Rectal smooth muscle tissue (tissue), 1 donor: ENCODE data around the gene AHI1.

ENCODE experiments used
- H3K27ac ChIP-seq: one replicate; pipeline ENCODE4 v1.7.0; 2013; ENCODE audit warnings: low read depth, low read length, inconsistent platforms
- H3K27me3 ChIP-seq: one replicate; pipeline ENCODE4 v1.7.0; 2013; ENCODE audit warnings: low read length; ENCODE audit not compliant: control insufficient read depth, insufficient read depth
- H3K36me3 ChIP-seq: one replicate; pipeline ENCODE4 v1.7.0; 2013; ENCODE audit warnings: low read length; ENCODE audit not compliant: control insufficient read depth, insufficient read depth
- H3K4me1 ChIP-seq: one replicate; pipeline ENCODE4 v1.7.0; 2013; ENCODE audit warnings: low read length; ENCODE audit not compliant: control insufficient read depth, insufficient read depth
- H3K4me3 ChIP-seq: one replicate; pipeline ENCODE4 v1.7.0; 2013; ENCODE audit warnings: low read length
- H3K9ac ChIP-seq: one replicate; pipeline ENCODE4 v1.7.0; 2013; ENCODE audit warnings: low read length

The AHI1 gene

GRCh38 chr6:135475292-135475886, 22.2 kb downstream of the AHI1 start:
- Histone ChIP-seq H3K4me1 (no peaks in the 10 kb centered on the region), H3K4me3 (no peak overlapping the region), H3K36me3 (peaks cover 7% of the 10 kb centered on the region), H3K9ac (no peak overlapping the region), H3K27ac (no peak overlapping the region), H3K27me3 (no peaks in the 10 kb centered on the region)

GRCh38 chr6:135474362-135474761, 23.2 kb downstream of the AHI1 start:
- Histone ChIP-seq H3K27ac (no peak overlapping the region), H3K4me3 (no peak overlapping the region), H3K36me3 (peaks cover 7% of the 10 kb centered on the region), H3K27me3 (no peaks in the 10 kb centered on the region), H3K4me1 (no peaks in the 10 kb centered on the region), H3K9ac (no peak overlapping the region)

- Histone ChIP-seq H3K27me3 (no peaks in the 10 kb centered on the region), H3K9ac (no peak overlapping the region), H3K4me3 (no peak overlapping the region), H3K27ac (no peak overlapping the region), H3K36me3 (peaks cover 14% of the 10 kb centered on the region), H3K4me1 (no peaks in the 10 kb centered on the region)
Observed at GRCh38 chr6:135465903-135466302, 31.6 kb downstream of the AHI1 start.

- no peak overlapping the region for H3K27ac ChIP-seq
- H3K4me1 ChIP-seq, result no peaks in the 10 kb centered on the region
- no peak overlapping the region for H3K9ac ChIP-seq
- no peaks in the 10 kb centered on the region for H3K27me3 ChIP-seq
- H3K36me3 ChIP-seq, result peaks cover 14% of the 10 kb centered on the region
- no peak overlapping the region for H3K4me3 ChIP-seq
Observed at GRCh38 chr6:135465307-135465706, 32.2 kb downstream of the AHI1 start.

GRCh38 chr6:135464634-135465033, 32.9 kb downstream of the AHI1 start:
- no peak overlapping the region for H3K4me3 ChIP-seq
- no peak overlapping the region for H3K9ac ChIP-seq
- no peak overlapping the region for H3K27ac ChIP-seq
- H3K4me1 ChIP-seq, result no peaks in the 10 kb centered on the region
- no peaks in the 10 kb centered on the region for H3K27me3 ChIP-seq
- peaks cover 14% of the 10 kb centered on the region for H3K36me3 ChIP-seq

GRCh38 chr6:135461208-135461607, 36.3 kb downstream of the AHI1 start:
- H3K4me3 ChIP-seq, result no peak overlapping the region

GRCh38 chr6:135458051-135458450, 39.5 kb downstream of the AHI1 start:
- no peaks in the 10 kb centered on the region for H3K4me1 ChIP-seq
- H3K36me3 ChIP-seq, result peaks cover 4% of the 10 kb centered on the region
- H3K4me3 ChIP-seq, result no peak overlapping the region
- H3K27me3 ChIP-seq, result no peaks in the 10 kb centered on the region
- H3K27ac ChIP-seq, result no peak overlapping the region
- no peak overlapping the region for H3K9ac ChIP-seq

More at GRCh38 chr6:135461208-135461607, 36.3 kb downstream of the AHI1 start:
- Histone ChIP-seq H3K9ac (no peak overlapping the region), H3K36me3 (peaks cover 14% of the 10 kb centered on the region), H3K27me3 (no peaks in the 10 kb centered on the region), H3K27ac (no peak overlapping the region), H3K4me1 (no peaks in the 10 kb centered on the region)

- Histone ChIP-seq H3K36me3 (peaks cover 2% of the 10 kb centered on the region), H3K27me3 (no peaks in the 10 kb centered on the region), H3K4me3 (no peak overlapping the region), H3K27ac (no peak overlapping the region), H3K9ac (no peak overlapping the region), H3K4me1 (no peaks in the 10 kb centered on the region)
Observed at GRCh38 chr6:135451617-135452190, 45.8 kb downstream of the AHI1 start.

GRCh38 chr6:135449246-135449645, 48.3 kb downstream of the AHI1 start:
- Histone ChIP-seq H3K36me3 (no peaks in the 10 kb centered on the region), H3K4me3 (no peak overlapping the region), H3K9ac (no peak overlapping the region), H3K27ac (no peak overlapping the region), H3K4me1 (no peaks in the 10 kb centered on the region), H3K27me3 (no peaks in the 10 kb centered on the region)

GRCh38 chr6:135440087-135440792, 57.3 kb downstream of the AHI1 start:
- H3K4me3 ChIP-seq, result no peak overlapping the region
- no peaks in the 10 kb centered on the region for H3K4me1 ChIP-seq
- H3K36me3 ChIP-seq, result no peaks in the 10 kb centered on the region
- H3K27ac ChIP-seq, result no peak overlapping the region
- H3K9ac ChIP-seq, result no peak overlapping the region
- H3K27me3 ChIP-seq, result no peaks in the 10 kb centered on the region

GRCh38 chr6:135439549-135439948, 58.0 kb downstream of the AHI1 start:
- H3K27ac ChIP-seq, result no peak overlapping the region
- peaks cover 3% of the 10 kb centered on the region for H3K36me3 ChIP-seq
- H3K4me3 ChIP-seq, result no peak overlapping the region
- no peaks in the 10 kb centered on the region for H3K4me1 ChIP-seq
- H3K9ac ChIP-seq, result no peak overlapping the region
- no peaks in the 10 kb centered on the region for H3K27me3 ChIP-seq

GRCh38 chr6:135438907-135439535, 58.5 kb downstream of the AHI1 start:
- H3K27me3 ChIP-seq, result no peaks in the 10 kb centered on the region
- H3K27ac ChIP-seq, result no peak overlapping the region
- H3K4me3 ChIP-seq, result no peak overlapping the region
- no peak overlapping the region for H3K9ac ChIP-seq
- no peaks in the 10 kb centered on the region for H3K4me1 ChIP-seq
- H3K36me3 ChIP-seq, result peaks cover 3% of the 10 kb centered on the region
